Measurements from ENCODE around the gene CCBE1.
A peak's percentile ranks its signal among the peaks of the same experiment; 100 is the strongest.

CCBE1 gene

DNA sequence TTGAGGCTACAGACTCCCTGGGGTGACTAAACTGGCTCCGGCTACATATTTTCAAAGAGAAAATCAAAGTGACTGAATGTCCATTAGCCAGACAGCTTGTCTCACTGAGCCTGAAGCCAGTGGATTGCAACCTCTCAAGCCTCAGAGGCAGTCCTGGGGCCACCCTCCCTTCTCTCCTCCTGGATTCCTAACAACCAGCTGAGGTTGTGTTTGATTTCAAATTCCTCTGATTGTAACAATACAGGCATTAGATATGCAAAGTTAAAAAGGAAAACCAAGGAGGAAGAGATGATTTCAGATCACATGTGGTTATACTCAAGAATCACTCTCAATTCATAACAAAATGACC lies 237.2 kb downstream of the CCBE1 start:
- no peak overlapping the region for H2AFZ ChIP-seq (ENCODE audit: low read length, unreplicated experiment)
- peaks cover 6% of the 10 kb centered on the region; the same call in 1 of the 2 replicates for H3K36me3 ChIP-seq (ENCODE audit: insufficient read depth, low read length)
- no peak overlapping the region for H3K4me3 ChIP-seq (ENCODE audit: low read depth, low read length)
- H3K27ac ChIP-seq (ENCODE audit: low read depth, low read length): peak overlapping the region; percentile 12; the same call in 1 of the 2 replicates
- no peaks in the 10 kb centered on the region for H3K27me3 ChIP-seq (ENCODE audit: insufficient read depth, low read length)
- H3K79me2 ChIP-seq (ENCODE audit: control insufficient read depth, insufficient read depth, low read length, unreplicated experiment): no peaks in the 10 kb centered on the region
- H3K4me1 ChIP-seq (ENCODE audit: control insufficient read depth, insufficient read depth, low read length, unreplicated experiment): peaks cover 10% of the 10 kb centered on the region

- Histone ChIP-seq H3K27me3 (ENCODE audit: insufficient read depth, low read length) (no peaks in the 10 kb centered on the region), H3K79me2 (ENCODE audit: control insufficient read depth, insufficient read depth, low read length, unreplicated experiment) (no peaks in the 10 kb centered on the region), H2AFZ (ENCODE audit: low read length, unreplicated experiment) (no peak overlapping the region), H3K4me3 (ENCODE audit: low read depth, low read length) (no peak overlapping the region), H3K36me3 (ENCODE audit: insufficient read depth, low read length) (peaks cover 6% of the 10 kb centered on the region; the same call in 1 of the 2 replicates), H3K27ac (ENCODE audit: low read depth, low read length) (peak overlapping the region; percentile 12; the same call in 1 of the 2 replicates), H3K4me1 (ENCODE audit: control insufficient read depth, insufficient read depth, low read length, unreplicated experiment) (peaks cover 10% of the 10 kb centered on the region)
These were observed 237.7 kb downstream of the CCBE1 start for GRCh38 chr18:59459369-59460071.

GRCh38 chr18:59458575-59458974 lies 238.6 kb downstream of the CCBE1 start:
- Histone ChIP-seq H3K4me3 (ENCODE audit: low read depth, low read length) (no peak overlapping the region), H3K4me1 (ENCODE audit: control insufficient read depth, insufficient read depth, low read length, unreplicated experiment) (peaks cover 10% of the 10 kb centered on the region), H3K27me3 (ENCODE audit: insufficient read depth, low read length) (no peaks in the 10 kb centered on the region), H2AFZ (ENCODE audit: low read length, unreplicated experiment) (no peak overlapping the region), H3K36me3 (ENCODE audit: insufficient read depth, low read length) (peaks cover 6% of the 10 kb centered on the region; the same call in 1 of the 2 replicates), H3K27ac (ENCODE audit: low read depth, low read length) (no peak overlapping the region), H3K79me2 (ENCODE audit: control insufficient read depth, insufficient read depth, low read length, unreplicated experiment) (no peaks in the 10 kb centered on the region)

DNA sequence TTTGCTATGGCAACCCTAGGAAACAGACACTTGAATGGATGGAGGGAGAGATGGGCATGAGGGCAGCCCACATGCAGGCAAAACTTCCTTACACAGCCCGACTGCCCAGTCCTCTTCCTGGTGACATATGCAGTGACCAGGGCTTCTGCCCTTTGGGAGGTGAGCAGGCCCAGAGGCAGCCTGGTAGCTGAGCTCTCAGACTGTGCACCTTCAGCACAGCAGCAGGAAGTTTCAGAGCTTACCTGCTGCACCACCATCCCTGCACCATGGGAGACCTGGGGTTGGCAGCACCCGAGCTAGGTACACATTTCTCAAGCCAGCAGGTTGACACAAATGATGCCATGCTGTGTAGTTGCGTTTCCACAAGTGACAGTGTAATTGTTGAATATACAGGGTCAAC lies 240.6 kb downstream of the CCBE1 start:
- H3K79me2 ChIP-seq (ENCODE audit: control insufficient read depth, insufficient read depth, low read length, unreplicated experiment): no peaks in the 10 kb centered on the region
- H3K4me3 ChIP-seq (ENCODE audit: low read depth, low read length): no peak overlapping the region
- no peaks in the 10 kb centered on the region for H3K27me3 ChIP-seq (ENCODE audit: insufficient read depth, low read length)
- H3K27ac ChIP-seq (ENCODE audit: low read depth, low read length): no peak overlapping the region
- no peak overlapping the region for H2AFZ ChIP-seq (ENCODE audit: low read length, unreplicated experiment)
- H3K4me1 ChIP-seq (ENCODE audit: control insufficient read depth, insufficient read depth, low read length, unreplicated experiment): peaks cover 10% of the 10 kb centered on the region
- H3K36me3 ChIP-seq (ENCODE audit: insufficient read depth, low read length): peaks cover 10% of the 10 kb centered on the region; the same call in 1 of the 2 replicates

GRCh38 chr18:59455728-59456276 lies 241.4 kb downstream of the CCBE1 start:
- peaks cover 10% of the 10 kb centered on the region for H3K4me1 ChIP-seq (ENCODE audit: control insufficient read depth, insufficient read depth, low read length, unreplicated experiment)
- no peak overlapping the region for H2AFZ ChIP-seq (ENCODE audit: low read length, unreplicated experiment)
- H3K79me2 ChIP-seq (ENCODE audit: control insufficient read depth, insufficient read depth, low read length, unreplicated experiment): no peaks in the 10 kb centered on the region
- H3K4me3 ChIP-seq (ENCODE audit: low read depth, low read length): no peak overlapping the region
- H3K27me3 ChIP-seq (ENCODE audit: insufficient read depth, low read length): no peaks in the 10 kb centered on the region
- peaks cover 10% of the 10 kb centered on the region; the same call in 1 of the 2 replicates for H3K36me3 ChIP-seq (ENCODE audit: insufficient read depth, low read length)
- no peak overlapping the region for H3K27ac ChIP-seq (ENCODE audit: low read depth, low read length)

- peaks cover 7% of the 10 kb centered on the region for H3K4me1 ChIP-seq (ENCODE audit: control insufficient read depth, insufficient read depth, low read length, unreplicated experiment)
- H3K36me3 ChIP-seq (ENCODE audit: insufficient read depth, low read length): peaks cover 10% of the 10 kb centered on the region; the same call in 1 of the 2 replicates
- H3K4me3 ChIP-seq (ENCODE audit: low read depth, low read length): no peak overlapping the region
- H2AFZ ChIP-seq (ENCODE audit: low read length, unreplicated experiment): no peak overlapping the region
- H3K27ac ChIP-seq (ENCODE audit: low read depth, low read length): no peak overlapping the region
- no peaks in the 10 kb centered on the region for H3K27me3 ChIP-seq (ENCODE audit: insufficient read depth, low read length)
- no peaks in the 10 kb centered on the region for H3K79me2 ChIP-seq (ENCODE audit: control insufficient read depth, insufficient read depth, low read length, unreplicated experiment)
These were observed 242.1 kb downstream of the CCBE1 start for GRCh38 chr18:59454909-59455727.

GRCh38 chr18:59453468-59453961 lies 243.7 kb downstream of the CCBE1 start:
- Histone ChIP-seq H2AFZ (ENCODE audit: low read length, unreplicated experiment) (no peak overlapping the region), H3K4me1 (ENCODE audit: control insufficient read depth, insufficient read depth, low read length, unreplicated experiment) (no peaks in the 10 kb centered on the region), H3K27me3 (ENCODE audit: insufficient read depth, low read length) (no peaks in the 10 kb centered on the region), H3K36me3 (ENCODE audit: insufficient read depth, low read length) (peaks cover 7% of the 10 kb centered on the region; the same call in 1 of the 2 replicates), H3K79me2 (ENCODE audit: control insufficient read depth, insufficient read depth, low read length, unreplicated experiment) (no peaks in the 10 kb centered on the region), H3K27ac (ENCODE audit: low read depth, low read length) (no peak overlapping the region), H3K4me3 (ENCODE audit: low read depth, low read length) (no peak overlapping the region)

DNA sequence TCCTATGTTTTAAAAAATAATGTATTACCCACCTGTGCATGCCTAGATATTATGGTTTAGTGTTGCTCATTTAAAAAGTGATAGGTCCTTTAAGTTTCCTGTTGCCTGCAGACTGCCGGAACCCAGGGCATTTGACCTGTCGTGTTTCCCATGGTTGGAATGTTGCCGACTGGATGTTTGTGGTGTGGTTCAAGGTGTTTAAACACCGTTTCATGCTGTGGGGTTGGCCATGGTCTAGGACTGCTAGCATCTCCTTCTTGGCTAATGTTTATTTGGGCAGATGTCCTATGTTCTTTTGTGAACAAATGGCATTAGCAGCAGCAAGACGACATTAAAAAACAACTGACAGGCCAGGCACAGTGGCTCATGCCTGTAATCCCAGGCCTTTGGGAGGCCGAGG lies 245.3 kb downstream of the CCBE1 start:
- H2AFZ ChIP-seq (ENCODE audit: low read length, unreplicated experiment): no peak overlapping the region

DNA sequence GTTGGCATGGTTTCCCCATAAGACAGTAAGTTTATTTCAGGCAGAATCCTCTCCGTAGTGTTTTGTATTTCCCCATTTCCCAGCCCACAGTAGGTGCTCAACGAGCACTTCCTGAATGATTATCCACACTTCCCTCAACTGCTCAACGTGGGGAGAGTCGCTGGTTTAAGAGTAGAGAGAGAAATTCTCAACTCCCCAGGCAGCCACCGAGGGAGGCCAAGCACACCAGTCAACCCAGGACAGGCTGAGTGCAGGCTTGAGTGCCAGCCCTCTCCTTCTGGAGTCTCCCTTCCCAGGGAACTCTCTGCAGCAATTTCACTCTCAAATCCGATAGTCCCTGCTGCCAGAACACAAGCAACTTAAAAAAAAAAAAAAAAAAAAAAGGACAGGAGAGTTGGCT lies 246.2 kb downstream of the CCBE1 start:
- no peaks in the 10 kb centered on the region for H3K79me2 ChIP-seq (ENCODE audit: control insufficient read depth, insufficient read depth, low read length, unreplicated experiment)
- H3K4me3 ChIP-seq (ENCODE audit: low read depth, low read length): no peak overlapping the region
- no peak overlapping the region for H3K27ac ChIP-seq (ENCODE audit: low read depth, low read length)
- H2AFZ ChIP-seq (ENCODE audit: low read length, unreplicated experiment): no peak overlapping the region
- H3K27me3 ChIP-seq (ENCODE audit: insufficient read depth, low read length): no peaks in the 10 kb centered on the region
- peaks cover 7% of the 10 kb centered on the region; the same call in 1 of the 2 replicates for H3K36me3 ChIP-seq (ENCODE audit: insufficient read depth, low read length)
- H3K4me1 ChIP-seq (ENCODE audit: control insufficient read depth, insufficient read depth, low read length, unreplicated experiment): no peaks in the 10 kb centered on the region

More for the DNA sequence above, 245.3 kb downstream of the CCBE1 start:
- no peaks in the 10 kb centered on the region for H3K27me3 ChIP-seq (ENCODE audit: insufficient read depth, low read length)
- no peak overlapping the region for H3K4me3 ChIP-seq (ENCODE audit: low read depth, low read length)
- no peaks in the 10 kb centered on the region for H3K79me2 ChIP-seq (ENCODE audit: control insufficient read depth, insufficient read depth, low read length, unreplicated experiment)
- no peak overlapping the region for H3K27ac ChIP-seq (ENCODE audit: low read depth, low read length)
- no peaks in the 10 kb centered on the region for H3K4me1 ChIP-seq (ENCODE audit: control insufficient read depth, insufficient read depth, low read length, unreplicated experiment)
- H3K36me3 ChIP-seq (ENCODE audit: insufficient read depth, low read length): peaks cover 6% of the 10 kb centered on the region; the same call in 1 of the 2 replicates

DNA sequence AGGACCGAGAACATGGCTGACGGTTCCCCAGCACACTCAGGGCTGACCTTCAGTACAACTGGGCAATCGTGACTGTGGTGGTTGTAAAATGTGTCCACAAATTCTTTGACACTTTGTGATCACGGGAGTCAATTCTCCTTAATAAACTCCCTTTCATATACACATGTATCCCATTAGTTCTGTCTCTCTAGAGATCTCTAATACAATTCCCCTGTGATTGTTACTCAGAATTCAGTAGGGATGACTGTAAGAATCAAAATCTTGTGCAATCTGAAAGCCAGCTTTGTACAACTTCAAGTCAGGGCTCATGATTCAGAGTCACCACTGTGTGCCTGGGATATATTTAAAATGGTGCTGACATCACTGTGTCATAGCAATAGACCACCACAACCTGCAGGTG lies 248.7 kb downstream of the CCBE1 start:
- no peak overlapping the region for H3K27ac ChIP-seq (ENCODE audit: low read depth, low read length)
- no peaks in the 10 kb centered on the region for H3K27me3 ChIP-seq (ENCODE audit: insufficient read depth, low read length)
- H2AFZ ChIP-seq (ENCODE audit: low read length, unreplicated experiment): no peak overlapping the region
- H3K4me1 ChIP-seq (ENCODE audit: control insufficient read depth, insufficient read depth, low read length, unreplicated experiment): no peaks in the 10 kb centered on the region
- H3K79me2 ChIP-seq (ENCODE audit: control insufficient read depth, insufficient read depth, low read length, unreplicated experiment): no peaks in the 10 kb centered on the region
- peaks cover 20% of the 10 kb centered on the region; the same call in 1 of the 2 replicates for H3K36me3 ChIP-seq (ENCODE audit: insufficient read depth, low read length)
- H3K4me3 ChIP-seq (ENCODE audit: low read depth, low read length): no peak overlapping the region
